ENCODE data around the gene PTOV1.
A peak's percentile ranks its signal among the peaks of the same experiment; 100 is the strongest.

DNA sequence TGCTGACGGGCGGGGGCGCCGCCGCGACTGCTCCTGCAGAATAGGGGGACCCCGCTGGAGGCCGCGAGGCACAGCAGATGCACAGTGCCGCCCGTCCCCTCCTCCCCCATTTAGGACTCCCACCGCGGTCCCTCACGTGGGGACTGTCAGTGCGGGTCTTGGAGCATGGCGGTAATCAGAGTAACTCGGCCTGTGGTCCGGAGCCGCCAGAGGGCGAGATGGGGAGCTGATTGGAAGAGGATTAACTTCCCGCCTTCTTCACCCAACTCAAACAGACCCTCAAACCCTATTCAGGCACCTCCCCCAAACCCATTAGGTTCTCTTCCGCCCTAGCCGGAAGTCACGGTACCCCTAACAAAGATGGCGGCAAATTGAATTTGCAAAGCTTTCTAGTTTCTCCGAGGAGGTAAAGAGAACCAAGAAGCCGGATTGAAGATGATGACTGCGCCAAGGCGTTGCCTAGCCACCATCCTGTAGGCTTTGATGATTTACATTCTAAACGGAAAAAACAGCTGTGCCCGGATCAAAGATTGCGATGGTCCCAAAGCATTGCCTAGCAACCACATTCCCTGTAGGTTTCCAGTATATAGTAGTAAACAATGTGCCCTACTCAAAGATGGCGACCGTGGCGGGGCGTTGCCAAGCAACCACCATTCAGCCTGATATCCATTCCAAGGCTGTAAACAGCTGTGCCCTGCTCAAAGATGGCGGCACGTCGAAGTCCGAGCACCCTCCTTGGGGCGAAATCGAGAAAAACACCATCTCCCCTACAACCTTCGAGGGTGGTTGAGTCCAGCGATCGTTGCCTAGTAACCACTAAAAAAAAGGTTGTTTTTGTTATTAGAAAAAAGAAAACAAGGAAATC lies 37.7 kb upstream of the PTOV1 start, which contains the start of gene FUZ:
- TF ChIP-seq, protein P1, sequence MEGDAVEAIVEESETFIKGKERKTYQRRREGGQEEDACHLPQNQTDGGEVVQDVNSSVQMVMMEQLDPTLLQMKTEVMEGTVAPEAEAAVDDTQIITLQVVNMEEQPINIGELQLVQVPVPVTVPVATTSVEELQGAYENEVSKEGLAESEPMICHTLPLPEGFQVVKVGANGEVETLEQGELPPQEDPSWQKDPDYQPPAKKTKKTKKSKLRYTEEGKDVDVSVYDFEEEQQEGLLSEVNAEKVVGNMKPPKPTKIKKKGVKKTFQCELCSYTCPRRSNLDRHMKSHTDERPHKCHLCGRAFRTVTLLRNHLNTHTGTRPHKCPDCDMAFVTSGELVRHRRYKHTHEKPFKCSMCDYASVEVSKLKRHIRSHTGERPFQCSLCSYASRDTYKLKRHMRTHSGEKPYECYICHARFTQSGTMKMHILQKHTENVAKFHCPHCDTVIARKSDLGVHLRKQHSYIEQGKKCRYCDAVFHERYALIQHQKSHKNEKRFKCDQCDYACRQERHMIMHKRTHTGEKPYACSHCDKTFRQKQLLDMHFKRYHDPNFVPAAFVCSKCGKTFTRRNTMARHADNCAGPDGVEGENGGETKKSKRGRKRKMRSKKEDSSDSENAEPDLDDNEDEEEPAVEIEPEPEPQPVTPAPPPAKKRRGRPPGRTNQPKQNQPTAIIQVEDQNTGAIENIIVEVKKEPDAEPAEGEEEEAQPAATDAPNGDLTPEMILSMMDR (IDR thresholded peaks at IDR 0.05; ENCODE audit: insufficient read depth, low read length), result no peak
- TF ChIP-seq, protein P2, sequence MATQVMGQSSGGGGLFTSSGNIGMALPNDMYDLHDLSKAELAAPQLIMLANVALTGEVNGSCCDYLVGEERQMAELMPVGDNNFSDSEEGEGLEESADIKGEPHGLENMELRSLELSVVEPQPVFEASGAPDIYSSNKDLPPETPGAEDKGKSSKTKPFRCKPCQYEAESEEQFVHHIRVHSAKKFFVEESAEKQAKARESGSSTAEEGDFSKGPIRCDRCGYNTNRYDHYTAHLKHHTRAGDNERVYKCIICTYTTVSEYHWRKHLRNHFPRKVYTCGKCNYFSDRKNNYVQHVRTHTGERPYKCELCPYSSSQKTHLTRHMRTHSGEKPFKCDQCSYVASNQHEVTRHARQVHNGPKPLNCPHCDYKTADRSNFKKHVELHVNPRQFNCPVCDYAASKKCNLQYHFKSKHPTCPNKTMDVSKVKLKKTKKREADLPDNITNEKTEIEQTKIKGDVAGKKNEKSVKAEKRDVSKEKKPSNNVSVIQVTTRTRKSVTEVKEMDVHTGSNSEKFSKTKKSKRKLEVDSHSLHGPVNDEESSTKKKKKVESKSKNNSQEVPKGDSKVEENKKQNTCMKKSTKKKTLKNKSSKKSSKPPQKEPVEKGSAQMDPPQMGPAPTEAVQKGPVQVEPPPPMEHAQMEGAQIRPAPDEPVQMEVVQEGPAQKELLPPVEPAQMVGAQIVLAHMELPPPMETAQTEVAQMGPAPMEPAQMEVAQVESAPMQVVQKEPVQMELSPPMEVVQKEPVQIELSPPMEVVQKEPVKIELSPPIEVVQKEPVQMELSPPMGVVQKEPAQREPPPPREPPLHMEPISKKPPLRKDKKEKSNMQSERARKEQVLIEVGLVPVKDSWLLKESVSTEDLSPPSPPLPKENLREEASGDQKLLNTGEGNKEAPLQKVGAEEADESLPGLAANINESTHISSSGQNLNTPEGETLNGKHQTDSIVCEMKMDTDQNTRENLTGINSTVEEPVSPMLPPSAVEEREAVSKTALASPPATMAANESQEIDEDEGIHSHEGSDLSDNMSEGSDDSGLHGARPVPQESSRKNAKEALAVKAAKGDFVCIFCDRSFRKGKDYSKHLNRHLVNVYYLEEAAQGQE (IDR thresholded peaks at IDR 0.05; ENCODE audit: insufficient replicate concordance, low read depth), result no peak
- TF ChIP-seq POLR2AphosphoS5 (IDR thresholded peaks at IDR 0.05; ENCODE audit: low read depth), result peak; percentile 35; the same call in 1 of the 2 replicates
- peak; percentile 88 for TF ChIP-seq GABPA (IDR thresholded peaks at IDR 0.05; ENCODE audit: low read depth)
